SK-N-MC (cell line): ENCODE results near the gene ZHX3.

ENCODE experiments used
- DNase-seq: peaks from one replicate; pipeline ENCODE4 v3.0.0-alpha.2; 2011; ENCODE audit warnings: low read depth, low spot score
- H3K27ac ChIP-seq: fragments of 200-600 bp; sonication (generic); 2 replicates; pipeline ENCODE4 v1.5.1; 2016; ENCODE audit warnings: mixed run types
- H3K36me3 ChIP-seq: fragments of 200-600 bp; sonication (generic); 2 replicates; pipeline ENCODE4 v1.6.1; 2017; ENCODE audit warnings: antibody characterized with exemption, low read length, mixed read lengths; ENCODE audit not compliant: insufficient read depth
- H3K4me3 ChIP-seq: fragments of 200-600 bp; sonication (generic); 2 replicates; pipeline ENCODE4 v1.5.1; 2016
- H3K9ac ChIP-seq: fragments of 200-600 bp; sonication (generic); 2 replicates; pipeline ENCODE4 v1.8.0; 2017; ENCODE audit warnings: mixed run types, mixed read lengths; ENCODE audit not compliant: insufficient read length
- H3K9me3 ChIP-seq: fragments of 200-600 bp; sonication (generic); 2 replicates; pipeline ENCODE4 v1.6.1; 2017; ENCODE audit warnings: low read depth, mild to moderate bottlenecking, antibody characterized with exemption, low read length, moderate library complexity, mixed read lengths
- EZH2 ChIP-seq: fragments of 200-600 bp; sonication (generic); IDR thresholded peaks from one replicate; pipeline ENCODE4 v1.6.1; 2017; ENCODE audit warnings: antibody characterized with exemption
- FOXP2 ChIP-seq: optimal IDR thresholded peaks from 2 replicates; pipeline ENCODE3; 2011; ENCODE audit warnings: mild to moderate bottlenecking, moderate library complexity; ENCODE audit not compliant: insufficient read depth; ENCODE audit errors: extremely low read length, control extremely low read depth
- POLR2AphosphoS5 ChIP-seq: IDR thresholded peaks from 2 replicates; pipeline ENCODE4 v1.6.1; 2012; ENCODE audit warnings: mild to moderate bottlenecking, low read depth, low read length, borderline replicate concordance

The ZHX3 gene

DNA sequence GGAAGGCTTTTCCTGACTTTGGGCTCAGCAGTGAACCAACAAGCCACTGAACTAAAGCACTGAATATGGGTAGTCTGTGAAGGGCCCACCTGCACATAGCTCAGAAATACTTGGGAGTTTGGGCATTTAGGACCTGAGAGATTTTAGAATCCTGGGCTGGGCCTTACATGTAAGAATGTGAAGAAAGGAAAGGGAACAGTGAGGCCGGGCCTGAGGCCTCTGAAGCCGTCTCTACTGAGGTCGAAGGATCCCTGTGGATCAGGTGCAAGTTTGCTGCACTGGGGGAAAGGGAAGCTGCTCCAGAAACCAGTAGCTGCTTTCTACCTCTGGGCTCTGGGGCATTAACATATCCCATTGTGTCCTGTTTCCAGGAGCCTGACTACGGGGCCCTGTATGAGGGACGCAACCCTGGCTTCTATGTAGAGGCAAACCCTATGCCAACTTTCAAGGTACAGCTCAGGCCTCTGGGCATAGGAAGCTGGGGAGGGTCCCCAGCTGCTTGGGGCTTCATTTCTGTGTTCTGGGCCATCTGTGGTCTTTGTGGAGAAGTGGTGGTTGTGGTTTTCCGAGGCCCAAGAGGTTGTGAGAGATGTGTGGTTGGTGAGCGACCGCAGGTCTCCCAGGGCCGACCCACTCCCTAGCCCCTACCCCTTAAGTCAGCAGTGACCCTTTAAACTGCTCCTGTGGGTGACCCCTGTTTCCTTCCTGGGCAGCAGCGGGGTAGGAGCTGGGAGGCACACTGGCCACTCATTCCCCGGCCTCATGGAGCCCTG, 149.9 kb downstream of the ZHX3 start:
- Histone ChIP-seq H3K36me3 (peaks cover 89% of the 10 kb centered on the region), H3K9ac (no peak overlapping the region), H3K4me3 (no peak overlapping the region), H3K9me3 (no peaks in the 10 kb centered on the region), H3K27ac (no peak overlapping the region)
- no peak for TF ChIP-seq POLR2AphosphoS5
- no peak for TF ChIP-seq EZH2
- no peak for TF ChIP-seq FOXP2
- DNase-seq, result no peak

DNA sequence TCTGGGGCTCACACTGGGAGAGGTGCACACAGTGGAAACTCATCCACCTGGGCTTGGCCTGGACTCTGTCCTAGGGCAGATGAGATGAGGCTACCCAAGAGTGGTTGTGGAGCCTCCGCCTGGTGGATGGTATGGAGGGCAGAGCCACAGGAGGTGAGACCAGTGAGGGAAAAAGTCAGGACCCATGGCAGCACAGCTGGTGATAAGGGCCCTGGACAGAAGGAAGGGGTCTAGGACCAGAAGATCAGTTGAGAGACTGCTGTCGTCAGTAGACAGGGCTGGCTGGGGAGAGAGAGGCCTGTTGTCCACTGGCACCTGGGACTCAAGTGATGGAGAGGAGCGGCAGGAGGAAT, 150.4 kb downstream of the ZHX3 start:
- Histone ChIP-seq H3K36me3 (peaks cover 89% of the 10 kb centered on the region), H3K9ac (no peak overlapping the region), H3K4me3 (no peak overlapping the region), H3K9me3 (no peaks in the 10 kb centered on the region), H3K27ac (no peak overlapping the region)
- DNase-seq, result no peak
- TF ChIP-seq POLR2AphosphoS5 (no peak), FOXP2 (no peak), EZH2 (no peak)

DNA sequence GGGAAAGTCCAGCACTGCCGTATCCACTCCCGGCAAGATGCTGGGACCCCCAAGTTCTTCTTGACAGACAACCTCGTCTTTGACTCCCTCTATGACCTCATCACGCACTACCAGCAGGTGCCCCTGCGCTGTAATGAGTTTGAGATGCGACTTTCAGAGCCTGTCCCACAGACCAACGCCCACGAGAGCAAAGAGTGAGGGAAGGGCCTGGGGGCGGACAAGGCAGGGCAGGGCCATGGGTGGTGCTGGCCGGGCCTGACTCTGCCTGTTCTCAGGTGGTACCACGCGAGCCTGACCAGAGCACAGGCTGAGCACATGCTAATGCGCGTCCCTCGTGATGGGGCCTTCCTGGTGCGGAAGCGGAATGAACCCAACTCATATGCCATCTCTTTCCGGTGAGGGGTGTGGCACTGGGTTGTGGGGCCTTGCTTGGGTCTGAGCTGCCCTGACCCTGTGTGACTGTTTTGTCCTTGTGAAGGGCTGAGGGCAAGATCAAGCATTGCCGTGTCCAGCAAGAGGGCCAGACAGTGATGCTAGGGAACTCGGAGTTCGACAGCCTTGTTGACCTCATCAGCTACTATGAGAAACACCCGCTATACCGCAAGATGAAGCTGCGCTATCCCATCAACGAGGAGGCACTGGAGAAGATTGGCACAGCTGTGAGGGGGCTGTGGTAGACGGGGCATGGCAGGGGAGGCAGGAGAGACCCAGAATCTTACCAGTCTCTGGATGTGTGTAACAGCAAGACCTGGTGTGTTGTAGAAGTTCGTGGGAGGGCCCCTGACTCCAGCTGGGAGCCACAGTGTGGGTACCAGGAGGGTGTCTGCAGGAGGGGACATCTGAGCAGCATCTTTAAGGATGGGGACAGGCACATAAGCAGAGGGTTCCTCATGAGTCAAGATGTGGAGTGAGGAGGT, 151.1 kb downstream of the ZHX3 start:
- no peak overlapping the region for H3K4me3 ChIP-seq
- no peak for TF ChIP-seq FOXP2
- TF ChIP-seq EZH2, result no peak
- TF ChIP-seq POLR2AphosphoS5, result no peak; the same call in 1 of the 2 replicates
- DNase-seq, result no peak
- no peak overlapping the region for H3K9ac ChIP-seq
- H3K27ac ChIP-seq, result no peak overlapping the region
- no peaks in the 10 kb centered on the region for H3K9me3 ChIP-seq
- peaks cover 87% of the 10 kb centered on the region for H3K36me3 ChIP-seq

DNA sequence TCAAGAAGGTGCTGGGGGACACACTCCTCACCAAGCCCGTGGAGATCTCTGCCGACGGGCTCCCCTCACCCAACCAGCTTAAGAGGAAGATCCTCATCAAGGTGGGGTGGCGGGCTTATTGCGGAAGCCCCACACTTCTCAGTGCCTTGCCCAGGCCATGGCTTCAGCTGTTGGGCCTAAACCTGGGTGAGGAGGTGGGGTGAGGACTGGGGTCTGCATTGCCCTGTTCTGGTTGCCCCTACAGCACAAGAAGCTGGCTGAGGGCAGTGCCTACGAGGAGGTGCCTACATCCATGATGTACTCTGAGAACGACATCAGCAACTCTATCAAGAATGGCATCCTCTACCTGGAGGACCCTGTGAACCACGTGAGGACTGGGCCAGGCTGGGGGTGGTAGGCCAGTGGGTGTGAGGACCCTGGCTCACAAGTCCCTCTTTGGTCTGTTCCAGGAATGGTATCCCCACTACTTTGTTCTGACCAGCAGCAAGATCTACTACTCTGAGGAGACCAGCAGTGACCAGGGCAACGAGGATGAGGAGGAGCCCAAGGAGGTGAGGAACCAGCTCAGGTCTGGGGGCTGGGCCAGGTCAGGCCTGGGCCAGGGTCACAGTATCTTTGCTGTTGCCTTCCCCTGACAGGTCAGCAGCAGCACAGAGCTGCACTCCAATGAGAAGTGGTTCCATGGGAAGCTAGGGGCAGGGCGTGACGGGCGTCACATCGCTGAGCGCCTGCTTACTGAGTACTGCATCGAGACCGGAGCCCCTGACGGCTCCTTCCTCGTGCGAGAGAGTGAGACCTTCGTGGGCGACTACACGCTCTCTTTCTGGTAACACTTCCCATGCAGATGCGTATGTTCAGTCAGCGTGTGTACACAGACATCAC, 152.3 kb downstream of the ZHX3 start:
- H3K9me3 ChIP-seq, result no peaks in the 10 kb centered on the region
- no peak for DNase-seq
- H3K9ac ChIP-seq, result no peak overlapping the region
- TF ChIP-seq EZH2, result no peak
- no peak for TF ChIP-seq POLR2AphosphoS5
- no peak for TF ChIP-seq FOXP2
- H3K36me3 ChIP-seq, result peaks cover 82% of the 10 kb centered on the region
- H3K27ac ChIP-seq, result no peak overlapping the region
- no peak overlapping the region for H3K4me3 ChIP-seq

DNA sequence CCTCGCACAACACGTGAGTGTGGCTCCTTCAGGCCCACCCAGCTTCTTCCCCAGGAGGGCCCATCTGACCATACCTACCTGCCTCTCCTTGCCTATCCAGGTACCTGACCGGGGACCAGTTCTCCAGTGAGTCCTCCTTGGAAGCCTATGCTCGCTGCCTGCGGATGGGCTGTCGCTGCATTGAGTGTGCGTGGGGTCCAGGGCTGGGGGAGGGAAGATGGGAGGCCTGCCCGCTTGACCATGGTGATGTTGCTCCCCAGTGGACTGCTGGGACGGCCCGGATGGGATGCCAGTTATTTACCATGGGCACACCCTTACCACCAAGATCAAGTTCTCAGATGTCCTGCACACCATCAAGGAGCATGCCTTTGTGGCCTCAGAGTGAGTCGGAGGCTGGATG, 153.7 kb downstream of the ZHX3 start:
- Histone ChIP-seq H3K36me3 (peaks cover 75% of the 10 kb centered on the region), H3K9me3 (no peaks in the 10 kb centered on the region), H3K4me3 (no peak overlapping the region), H3K9ac (no peak overlapping the region), H3K27ac (no peak overlapping the region)
- TF ChIP-seq FOXP2 (no peak), EZH2 (no peak), POLR2AphosphoS5 (no peak)
- DNase-seq, result no peak

DNA sequence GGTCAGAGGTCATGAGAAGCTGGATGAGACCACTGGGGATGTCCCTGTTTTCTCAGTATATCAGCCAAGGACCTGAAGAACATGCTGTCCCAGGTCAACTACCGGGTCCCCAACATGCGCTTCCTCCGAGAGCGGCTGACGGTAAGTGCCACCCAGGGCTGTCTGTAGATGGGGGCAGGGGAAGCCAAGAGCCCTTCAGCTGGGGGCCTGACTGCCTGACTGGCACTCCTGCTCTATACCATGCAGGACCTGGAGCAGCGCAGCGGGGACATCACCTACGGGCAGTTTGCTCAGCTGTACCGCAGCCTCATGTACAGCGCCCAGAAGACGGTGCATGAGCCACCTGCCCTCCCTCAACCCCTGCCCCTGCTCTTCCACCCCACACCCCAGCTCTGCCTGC, 155.1 kb downstream of the ZHX3 start:
- Histone ChIP-seq H3K36me3 (peaks cover 63% of the 10 kb centered on the region), H3K9me3 (no peaks in the 10 kb centered on the region), H3K4me3 (no peak overlapping the region), H3K27ac (no peak overlapping the region), H3K9ac (no peak overlapping the region)
- TF ChIP-seq FOXP2 (no peak), POLR2AphosphoS5 (no peak), EZH2 (no peak)
- DNase-seq, result no peak

DNA sequence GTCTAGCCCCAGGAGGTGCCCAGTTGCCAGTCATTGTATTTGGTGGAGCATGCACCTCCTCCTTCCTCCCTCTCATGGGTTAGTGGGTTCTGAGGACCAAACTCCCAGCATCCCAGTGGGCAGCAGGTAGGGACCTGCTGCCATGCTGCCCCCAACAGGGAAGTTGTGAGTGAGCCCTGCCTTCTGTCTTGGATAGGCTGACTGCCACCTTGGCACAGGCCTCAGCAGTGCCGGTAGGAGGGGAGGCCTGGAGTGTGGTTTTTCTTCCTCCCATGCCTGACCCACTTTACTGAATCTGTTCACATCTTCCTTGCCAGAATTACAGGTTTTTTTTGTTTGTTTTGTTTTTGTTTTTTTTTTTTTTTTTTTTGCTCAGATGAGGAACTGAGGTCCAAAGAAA, 155.6 kb downstream of the ZHX3 start:
- DNase-seq, result no peak
- Histone ChIP-seq H3K9ac (no peak overlapping the region), H3K36me3 (peaks cover 57% of the 10 kb centered on the region), H3K4me3 (no peak overlapping the region), H3K27ac (no peak overlapping the region), H3K9me3 (no peaks in the 10 kb centered on the region)
- TF ChIP-seq FOXP2 (no peak), EZH2 (no peak), POLR2AphosphoS5 (no peak)

DNA sequence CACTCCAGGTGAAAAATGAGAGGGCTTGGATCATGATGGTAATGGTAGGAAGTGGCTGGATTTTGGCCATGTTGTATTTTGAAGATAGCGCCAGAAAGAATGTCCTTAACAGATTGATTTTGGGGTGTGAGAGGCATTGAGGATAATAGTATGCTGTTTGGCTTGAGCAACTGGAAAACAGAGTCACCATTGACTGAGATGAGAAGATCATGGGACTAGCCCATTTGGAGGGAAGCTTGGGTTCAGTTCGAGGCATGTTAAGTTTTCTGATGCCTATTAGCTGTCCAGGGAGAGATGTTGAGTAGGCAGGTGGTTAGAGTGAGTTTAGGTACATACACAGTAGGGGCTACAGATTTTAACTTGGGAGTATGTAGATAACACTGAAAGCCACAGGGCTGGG, 156.8 kb downstream of the ZHX3 start:
- TF ChIP-seq EZH2, result no peak
- no peak for TF ChIP-seq FOXP2
- no peak for TF ChIP-seq POLR2AphosphoS5
- Histone ChIP-seq H3K4me3 (no peak overlapping the region), H3K36me3 (peaks cover 45% of the 10 kb centered on the region), H3K9me3 (no peaks in the 10 kb centered on the region), H3K27ac (no peak overlapping the region), H3K9ac (no peak overlapping the region)
- DNase-seq, result no peak
